Activated T-cell treated with anti-CD3 and anti-CD28 coated beads, Interleukin-2, amount 50 U/mL, for 48 hours (primary cell): ENCODE measurements around the gene PLCH2.
A peak's percentile ranks its signal among the peaks of the same experiment; 100 is the strongest.
"Not testable (repeated sequence)": the region's sequence is repeated elsewhere in the genome, so short reads cannot be mapped to it uniquely, and the experiment has no call there.

Experiments used
- DNase-seq, 2 experiments: peaks; one replicate each; pipeline ENCODE4 v3.0.0-alpha.2; 2020

The PLCH2 gene

DNA sequence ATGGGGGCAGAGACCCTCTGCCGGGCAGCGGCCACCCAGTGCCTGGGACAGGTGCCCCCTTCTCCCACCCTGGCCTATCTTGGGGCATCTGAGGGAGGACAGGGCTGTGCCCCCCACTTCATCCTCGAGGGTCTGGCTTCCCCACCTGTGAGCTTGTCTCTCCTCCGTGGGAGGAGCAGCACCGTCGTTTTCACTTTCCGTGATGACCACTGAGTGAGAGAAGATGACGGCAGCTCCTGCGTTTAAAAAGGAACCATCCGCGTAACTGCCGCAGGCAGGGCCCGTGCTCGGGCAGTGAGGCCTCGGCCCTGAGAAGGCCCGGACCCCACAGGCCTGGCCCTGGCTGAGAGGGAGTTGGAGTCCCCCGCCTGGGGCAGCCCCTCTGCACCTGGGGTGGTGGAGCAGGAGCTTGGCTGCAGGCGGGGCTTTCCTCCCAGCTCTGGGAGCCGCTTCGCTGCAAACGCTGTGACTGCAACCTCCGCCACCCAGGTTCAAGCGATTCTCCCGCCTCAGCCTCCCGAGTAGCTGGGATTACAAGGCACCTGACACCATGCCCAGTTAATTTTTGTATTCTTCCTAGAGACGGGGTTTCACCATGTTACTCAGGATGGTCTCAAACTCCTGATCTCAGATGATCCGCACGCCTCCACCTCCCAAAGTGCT is 73.4 kb downstream of the PLCH2 start:
- DNase-seq, result not testable (repeated sequence)

DNA sequence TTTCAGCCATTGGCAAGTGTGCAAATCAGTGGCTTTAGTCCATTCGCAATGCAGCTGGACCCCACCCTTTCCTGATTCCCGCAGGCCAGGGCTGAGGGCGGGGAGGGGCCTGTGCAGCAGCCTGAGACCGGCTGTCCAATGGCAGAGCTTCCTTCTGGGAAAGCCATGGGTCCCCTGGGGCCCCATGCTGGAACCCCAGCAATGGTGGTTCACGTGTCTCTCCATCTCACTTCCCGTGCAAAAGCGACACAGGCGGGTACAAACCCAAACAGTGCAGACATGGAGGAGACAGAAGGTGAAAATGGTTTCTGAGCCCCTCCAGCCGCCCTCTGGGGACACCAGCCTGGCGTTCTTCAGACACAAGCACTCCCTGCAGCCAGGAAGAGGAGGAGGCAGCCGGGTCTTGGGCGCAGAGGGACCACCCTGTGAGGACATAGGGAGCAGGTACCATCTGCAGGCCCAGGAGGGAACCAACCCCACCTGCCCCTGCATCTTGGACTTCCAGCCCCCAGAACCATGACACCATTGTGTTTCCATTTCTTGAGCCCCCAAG is 74.3 kb downstream of the PLCH2 start:
- not testable (repeated sequence) for DNase-seq

DNA sequence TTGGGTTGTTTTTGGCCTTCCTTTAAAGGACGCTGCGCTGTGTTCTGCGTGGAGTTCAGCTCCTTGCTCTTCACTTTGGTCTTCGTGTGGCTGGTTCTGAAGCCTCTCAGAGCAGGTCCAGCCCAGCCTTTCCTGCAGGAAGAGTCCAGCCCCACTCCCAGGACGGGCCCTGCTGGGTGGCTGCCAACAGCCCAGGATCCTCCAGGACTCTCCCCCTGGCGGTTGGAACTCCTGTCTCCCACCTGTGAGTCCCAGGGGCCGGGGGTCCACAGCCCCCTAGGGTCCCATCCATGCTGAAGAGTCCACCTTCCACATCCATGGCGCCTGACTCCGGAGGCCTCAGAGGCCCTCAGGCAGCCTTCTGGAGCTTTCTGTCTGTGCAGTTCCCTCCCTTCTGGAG is 75.5 kb downstream of the PLCH2 start:
- DNase-seq, result not testable (repeated sequence)

DNA sequence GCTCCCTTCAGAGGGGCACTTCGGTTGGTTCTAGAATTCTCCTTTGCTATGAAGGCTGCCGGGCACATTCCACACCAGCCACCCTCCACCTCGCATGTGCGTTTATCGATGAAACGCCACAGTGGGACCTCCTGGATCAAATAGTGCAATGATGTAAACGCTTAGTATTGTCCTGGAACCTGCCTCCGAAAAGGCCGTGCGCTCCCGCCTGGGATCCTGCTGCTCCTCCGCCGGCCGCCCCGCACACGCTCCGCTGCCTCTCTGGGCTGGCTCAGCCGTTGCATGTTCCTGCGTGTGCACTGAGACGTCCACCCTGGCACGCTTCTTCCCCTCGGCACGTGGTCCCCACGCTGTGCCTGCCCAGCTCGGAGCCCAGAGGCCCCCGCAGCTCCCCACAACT is 76.1 kb downstream of the PLCH2 start:
- no peak for DNase-seq

DNA sequence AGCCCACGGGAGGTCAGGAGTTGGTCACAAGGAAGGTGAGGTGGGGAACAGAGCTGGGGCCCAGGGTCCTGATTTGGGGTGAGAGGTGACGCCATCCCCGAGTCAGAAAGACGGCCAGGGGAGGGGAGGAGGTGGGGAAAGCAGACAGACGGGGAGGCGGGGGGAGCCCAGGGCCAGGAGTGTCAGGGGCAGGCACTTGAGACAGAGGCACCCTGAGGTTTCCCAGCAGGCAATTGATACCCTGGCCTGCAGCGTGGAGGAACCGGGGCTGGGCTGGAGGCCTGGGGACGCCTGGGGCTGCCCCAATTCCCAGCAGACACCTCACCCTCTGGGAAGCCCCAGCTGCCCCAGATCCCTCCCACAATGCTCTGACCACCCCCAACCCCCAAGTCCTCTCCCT is 77.0 kb downstream of the PLCH2 start:
- DNase-seq, result not testable (repeated sequence)

DNA sequence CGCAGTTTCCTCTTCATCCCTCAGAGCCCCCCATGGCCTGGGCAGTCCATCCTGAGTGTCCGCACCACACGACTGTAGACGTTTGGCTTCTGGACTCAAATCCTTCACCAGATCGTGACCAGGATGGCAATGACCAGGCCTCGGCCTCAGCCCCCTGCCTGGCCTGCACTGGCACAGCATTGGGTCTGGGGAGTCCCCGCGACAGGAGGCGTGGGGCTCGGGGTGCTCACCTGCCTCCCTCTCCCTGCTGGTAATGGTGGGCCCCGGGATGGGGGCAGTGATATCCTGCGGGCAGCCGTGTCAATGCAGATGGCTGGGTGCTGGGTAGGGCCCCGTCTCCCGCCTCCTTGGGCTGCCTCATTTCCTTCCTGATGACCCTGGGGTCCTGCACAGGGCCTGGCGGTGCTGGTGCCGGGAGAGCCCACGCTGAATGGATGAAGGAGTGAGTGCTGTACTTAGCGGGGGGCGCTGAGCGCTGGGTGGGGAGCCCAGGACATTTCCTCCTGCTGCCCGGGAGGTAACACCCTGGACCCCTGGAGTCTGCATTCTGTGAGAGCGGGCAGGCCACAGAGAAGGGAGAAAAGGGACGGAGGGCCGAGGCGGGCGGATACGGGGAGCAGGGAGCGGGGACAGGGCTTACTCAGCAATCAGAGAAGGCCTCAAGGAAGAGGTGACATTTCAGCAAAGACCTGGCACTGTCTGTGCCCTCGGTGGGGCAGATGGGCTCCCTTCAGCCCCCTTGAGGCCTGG is 78.0 kb downstream of the PLCH2 start:
- no peak for DNase-seq

DNA sequence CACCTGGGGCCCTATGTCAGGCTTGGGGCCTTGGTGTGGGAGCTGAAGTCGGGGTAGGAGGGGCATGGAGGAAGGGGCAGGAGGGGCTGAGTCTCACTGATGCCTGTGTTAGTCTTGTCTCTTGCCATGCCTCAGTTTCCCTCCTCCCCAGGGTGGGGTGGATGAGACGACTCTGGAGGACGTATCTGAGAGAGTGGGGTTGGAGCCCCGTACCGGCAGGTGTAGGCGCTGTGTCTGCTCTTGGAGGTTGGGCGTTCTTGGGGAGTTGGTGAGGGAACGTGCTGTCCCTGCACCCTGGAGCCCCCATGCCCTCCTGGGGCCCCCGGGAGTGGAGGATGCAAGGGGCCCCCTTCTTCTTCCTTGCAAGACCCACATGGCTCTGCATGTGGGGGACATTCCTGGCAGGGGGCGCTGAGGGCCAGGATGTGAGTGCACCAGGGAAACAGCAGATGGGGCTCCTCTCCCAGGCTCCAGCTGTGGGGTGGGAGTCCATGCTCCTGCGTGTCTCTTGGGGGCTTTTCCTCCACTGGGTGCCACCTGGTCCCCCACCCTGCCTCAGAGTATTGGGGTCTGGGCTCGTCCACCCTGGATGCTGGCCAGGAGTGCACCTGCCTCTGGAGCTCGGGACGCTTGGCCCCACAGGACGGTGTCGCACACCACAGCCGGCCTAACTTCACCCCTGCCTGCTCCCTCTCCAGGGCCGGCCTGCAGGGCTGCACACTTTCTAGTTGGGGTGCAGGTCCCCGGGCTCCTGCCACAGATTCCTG is 78.7 kb downstream of the PLCH2 start:
- DNase-seq, result peak; percentile 75
